Panc1 (cell line): ENCODE measurements around the gene KCNK5.

Experiments
- POLR2AphosphoS5 ChIP-seq: IDR thresholded peaks from 2 replicates; pipeline ENCODE4 v1.6.1; 2012; ENCODE audit warnings: mild to moderate bottlenecking, low read depth, low read length, moderate library complexity
- SIN3A ChIP-seq: IDR thresholded peaks from 2 replicates; pipeline ENCODE4 v1.6.1; 2012; ENCODE audit warnings: low read depth, mild to moderate bottlenecking, low read length, moderate library complexity, borderline replicate concordance; ENCODE audit not compliant: insufficient read depth
- TF ChIP-seq, protein P1 (sequence below): fragments of 450-650 bp; IDR thresholded peaks from 2 replicates; pipeline ENCODE4 v1.5.1; 2017; ENCODE audit warnings: mild to moderate bottlenecking
- TF ChIP-seq, protein P2 (sequence below), 2 experiments: IDR thresholded peaks; 2 replicates each; pipeline ENCODE4 v1.6.1; 2011 to 2012; ENCODE audit warnings: low read depth in 2 of 2, control low read depth in 1 of 2, low read length in 1 of 2, mild to moderate bottlenecking in 1 of 2, moderate library complexity in 1 of 2; ENCODE audit not compliant: insufficient read depth in 1 of 2

DNA sequence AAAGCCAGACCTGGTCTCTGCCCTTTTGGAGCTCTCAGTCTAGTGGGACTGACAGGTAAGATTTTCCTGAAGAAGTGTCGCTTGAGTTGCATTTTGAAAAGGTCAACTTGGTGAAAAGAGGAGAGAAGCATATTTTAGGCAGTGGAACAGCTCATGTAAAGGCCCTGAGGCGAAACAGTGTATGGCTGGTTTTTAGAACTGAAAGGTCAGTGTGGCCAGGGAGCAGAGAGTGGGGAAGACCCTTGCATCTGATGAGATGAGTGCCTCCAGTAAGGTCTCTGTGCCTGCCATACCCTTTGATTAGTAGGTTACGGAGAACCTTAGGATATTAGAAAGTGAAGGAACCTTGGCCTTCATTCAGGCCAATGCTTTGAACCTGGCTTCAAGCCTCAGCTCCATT, 58.4 kb downstream of the KCNK5 start:
- no peak for TF ChIP-seq SIN3A
- TF ChIP-seq, protein P1, sequence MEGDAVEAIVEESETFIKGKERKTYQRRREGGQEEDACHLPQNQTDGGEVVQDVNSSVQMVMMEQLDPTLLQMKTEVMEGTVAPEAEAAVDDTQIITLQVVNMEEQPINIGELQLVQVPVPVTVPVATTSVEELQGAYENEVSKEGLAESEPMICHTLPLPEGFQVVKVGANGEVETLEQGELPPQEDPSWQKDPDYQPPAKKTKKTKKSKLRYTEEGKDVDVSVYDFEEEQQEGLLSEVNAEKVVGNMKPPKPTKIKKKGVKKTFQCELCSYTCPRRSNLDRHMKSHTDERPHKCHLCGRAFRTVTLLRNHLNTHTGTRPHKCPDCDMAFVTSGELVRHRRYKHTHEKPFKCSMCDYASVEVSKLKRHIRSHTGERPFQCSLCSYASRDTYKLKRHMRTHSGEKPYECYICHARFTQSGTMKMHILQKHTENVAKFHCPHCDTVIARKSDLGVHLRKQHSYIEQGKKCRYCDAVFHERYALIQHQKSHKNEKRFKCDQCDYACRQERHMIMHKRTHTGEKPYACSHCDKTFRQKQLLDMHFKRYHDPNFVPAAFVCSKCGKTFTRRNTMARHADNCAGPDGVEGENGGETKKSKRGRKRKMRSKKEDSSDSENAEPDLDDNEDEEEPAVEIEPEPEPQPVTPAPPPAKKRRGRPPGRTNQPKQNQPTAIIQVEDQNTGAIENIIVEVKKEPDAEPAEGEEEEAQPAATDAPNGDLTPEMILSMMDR = no peak
- TF ChIP-seq, protein P2, sequence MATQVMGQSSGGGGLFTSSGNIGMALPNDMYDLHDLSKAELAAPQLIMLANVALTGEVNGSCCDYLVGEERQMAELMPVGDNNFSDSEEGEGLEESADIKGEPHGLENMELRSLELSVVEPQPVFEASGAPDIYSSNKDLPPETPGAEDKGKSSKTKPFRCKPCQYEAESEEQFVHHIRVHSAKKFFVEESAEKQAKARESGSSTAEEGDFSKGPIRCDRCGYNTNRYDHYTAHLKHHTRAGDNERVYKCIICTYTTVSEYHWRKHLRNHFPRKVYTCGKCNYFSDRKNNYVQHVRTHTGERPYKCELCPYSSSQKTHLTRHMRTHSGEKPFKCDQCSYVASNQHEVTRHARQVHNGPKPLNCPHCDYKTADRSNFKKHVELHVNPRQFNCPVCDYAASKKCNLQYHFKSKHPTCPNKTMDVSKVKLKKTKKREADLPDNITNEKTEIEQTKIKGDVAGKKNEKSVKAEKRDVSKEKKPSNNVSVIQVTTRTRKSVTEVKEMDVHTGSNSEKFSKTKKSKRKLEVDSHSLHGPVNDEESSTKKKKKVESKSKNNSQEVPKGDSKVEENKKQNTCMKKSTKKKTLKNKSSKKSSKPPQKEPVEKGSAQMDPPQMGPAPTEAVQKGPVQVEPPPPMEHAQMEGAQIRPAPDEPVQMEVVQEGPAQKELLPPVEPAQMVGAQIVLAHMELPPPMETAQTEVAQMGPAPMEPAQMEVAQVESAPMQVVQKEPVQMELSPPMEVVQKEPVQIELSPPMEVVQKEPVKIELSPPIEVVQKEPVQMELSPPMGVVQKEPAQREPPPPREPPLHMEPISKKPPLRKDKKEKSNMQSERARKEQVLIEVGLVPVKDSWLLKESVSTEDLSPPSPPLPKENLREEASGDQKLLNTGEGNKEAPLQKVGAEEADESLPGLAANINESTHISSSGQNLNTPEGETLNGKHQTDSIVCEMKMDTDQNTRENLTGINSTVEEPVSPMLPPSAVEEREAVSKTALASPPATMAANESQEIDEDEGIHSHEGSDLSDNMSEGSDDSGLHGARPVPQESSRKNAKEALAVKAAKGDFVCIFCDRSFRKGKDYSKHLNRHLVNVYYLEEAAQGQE (IDR thresholded peaks at IDR 0.05; ENCODE audit: insufficient read depth in 1 of 2, low read depth in 2 of 2, low read length in 1 of 2) = no peak
- TF ChIP-seq POLR2AphosphoS5 = no peak
